Central memory CD4-positive, alpha-beta T cell (primary cell): ENCODE results near the gene PCDHAC1.

Source experiments
- DNase-seq: peaks from one replicate; pipeline ENCODE4 v3.0.0; 2022

PCDHAC1 gene

GRCh38 chr5:140967226-140967893 lies 41.3 kb downstream of the PCDHAC1 start:
- DNase-seq = no peak

- no peak for DNase-seq
These were observed 43.8 kb downstream of the PCDHAC1 start for GRCh38 chr5:140969880-140970279.

- no peak for DNase-seq
These were observed 47.5 kb downstream of the PCDHAC1 start for GRCh38 chr5:140973550-140973949.

- DNase-seq = no peak
These were observed 50.9 kb downstream of the PCDHAC1 start for GRCh38 chr5:140977003-140977402.

GRCh38 chr5:140978260-140978659 lies 52.2 kb downstream of the PCDHAC1 start:
- no peak for DNase-seq

- no peak for DNase-seq
These were observed 52.9 kb downstream of the PCDHAC1 start for GRCh38 chr5:140978983-140979382.
